ENCODE measurements around the gene F13B.
"Not testable (repeated sequence)": the region's sequence is repeated elsewhere in the genome, so short reads cannot be mapped to it uniquely, and the experiment has no call there.

F13B gene

GRCh38 chr1:197042676-197043341, 24.3 kb downstream of the F13B start:
- no peak for DNase-seq (ENCODE audit: low read depth in 1 of 2, low spot score in 1 of 2)

GRCh38 chr1:197041486-197042353, 25.3 kb downstream of the F13B start:
- no peak for DNase-seq (ENCODE audit: low read depth in 1 of 2, low spot score in 1 of 2)

GRCh38 chr1:197036861-197037260, 30.2 kb downstream of the F13B start:
- no peak for DNase-seq (ENCODE audit: low read depth in 1 of 2, low spot score in 1 of 2)

- not testable (repeated sequence) for DNase-seq (ENCODE audit: low read depth in 1 of 2, low spot score in 1 of 2)
Measured at GRCh38 chr1:197034631-197035339, 32.3 kb downstream of the F13B start.

- DNase-seq (ENCODE audit: low read depth in 1 of 2, low spot score in 1 of 2), result no peak
Measured at GRCh38 chr1:197029749-197030148, 37.3 kb downstream of the F13B start.

- DNase-seq (ENCODE audit: low read depth in 1 of 2, low spot score in 1 of 2), result no peak
Measured at GRCh38 chr1:197027359-197027758, 39.7 kb downstream of the F13B start.

- no peak for DNase-seq (ENCODE audit: low read depth in 1 of 2, low spot score in 1 of 2)
Measured at GRCh38 chr1:197024460-197024859, 42.6 kb downstream of the F13B start.

- DNase-seq (ENCODE audit: low read depth in 1 of 2, low spot score in 1 of 2), result no peak
Measured at GRCh38 chr1:197021716-197022115, 45.3 kb downstream of the F13B start.

GRCh38 chr1:197017558-197018146, 49.4 kb downstream of the F13B start:
- DNase-seq (ENCODE audit: low read depth in 1 of 2, low spot score in 1 of 2), result no peak

GRCh38 chr1:197016751-197017150, 50.3 kb downstream of the F13B start:
- DNase-seq (ENCODE audit: low read depth in 1 of 2, low spot score in 1 of 2), result no peak

GRCh38 chr1:197013234-197013633, 53.8 kb downstream of the F13B start:
- no peak for DNase-seq (ENCODE audit: low read depth in 1 of 2, low spot score in 1 of 2)

GRCh38 chr1:197011614-197012013, 55.4 kb downstream of the F13B start:
- no peak for DNase-seq (ENCODE audit: low read depth in 1 of 2, low spot score in 1 of 2)

GRCh38 chr1:197008861-197009260, 58.2 kb downstream of the F13B start:
- no peak for DNase-seq (ENCODE audit: low read depth in 1 of 2, low spot score in 1 of 2)

GRCh38 chr1:197003132-197003531, 63.9 kb downstream of the F13B start:
- no peak for DNase-seq (ENCODE audit: low read depth in 1 of 2, low spot score in 1 of 2)

- DNase-seq (ENCODE audit: low read depth in 1 of 2, low spot score in 1 of 2), result no peak
Measured at GRCh38 chr1:197001828-197002227, 65.2 kb downstream of the F13B start.

GRCh38 chr1:196997423-196997822, 69.6 kb downstream of the F13B start:
- no peak for DNase-seq (ENCODE audit: low read depth in 1 of 2, low spot score in 1 of 2)

- DNase-seq (ENCODE audit: low read depth in 1 of 2, low spot score in 1 of 2), result no peak
Measured at GRCh38 chr1:196993916-196994315, 73.1 kb downstream of the F13B start.

GRCh38 chr1:196991919-196992651, 75.0 kb downstream of the F13B start:
- DNase-seq (ENCODE audit: low read depth in 1 of 2, low spot score in 1 of 2), result not testable (repeated sequence)

All from activated T-helper 1 cell treated with anti-CD3 and anti-CD28 coated beads, Interleukin-2, amount 50 U/mL, for 16 hours (primary cell).